Spleen (tissue), 11 donors: ENCODE measurements around the gene ERCC1. TPM values are rescaled to one million over a fixed set of nuclear protein-coding genes. Genes with fewer than 3 reads are reported as not detected.

Experiments
- DNase-seq: peaks from one replicate; pipeline ENCODE4 v3.0.0-alpha.2; 2020
- H3K27ac ChIP-seq, 8 donors: fragments of 200-600 bp; sonication (generic) in 7 of 8; 1 replicate in 4 of 8; 2 replicates in 4 of 8; pipeline versions ENCODE4 v1.5.0 to v1.8.0; 2016 to 2021; ENCODE audit warnings: inconsistent platforms in 4 of 8, mild to moderate bottlenecking in 4 of 8, moderate library complexity in 1 of 8
- H3K27me3 ChIP-seq, 7 donors: fragments of 200-600 bp; sonication (generic) in 6 of 7; replicated peaks in 1 of 7; 1 replicate in 4 of 7; 2 replicates in 3 of 7; pipeline versions ENCODE4 v1.5.0 to v1.8.0; 2016 to 2021; ENCODE audit warnings: inconsistent platforms in 3 of 7, mild to moderate bottlenecking in 1 of 7
- H3K36me3 ChIP-seq, 6 donors: fragments of 200-600 bp; sonication (generic) in 5 of 6; 1 replicate in 4 of 6; 2 replicates in 2 of 6; pipeline versions ENCODE4 v1.5.0 to v1.8.0; 2016 to 2021; ENCODE audit warnings: inconsistent platforms in 2 of 6
- H3K4me1 ChIP-seq, 6 donors: fragments of 200-600 bp; sonication (generic) in 5 of 6; 1 replicate in 3 of 6; 2 replicates in 3 of 6; pipeline versions ENCODE4 v1.5.0 to v1.8.0; 2016 to 2021; ENCODE audit warnings: inconsistent platforms in 3 of 6
- H3K4me3 ChIP-seq, 8 donors: fragments of 200-600 bp; sonication (generic) in 7 of 8; 1 replicate in 4 of 8; 2 replicates in 4 of 8; pipeline versions ENCODE4 v1.5.0 to v1.8.0; 2016 to 2021; ENCODE audit warnings: inconsistent platforms in 4 of 8, mild to moderate bottlenecking in 4 of 8, moderate library complexity in 2 of 8
- H3K9me3 ChIP-seq, 8 donors: fragments of 200-600 bp; sonication (generic) in 7 of 8; 1 replicate in 4 of 8; 2 replicates in 4 of 8; pipeline versions ENCODE4 v1.5.0 to v1.8.0; 2016 to 2021; ENCODE audit warnings: inconsistent platforms in 4 of 8
- POLR2A ChIP-seq, 3 donors: fragments of 450-650 bp; IDR thresholded peaks; one replicate each; pipeline ENCODE4 v1.5.1; 2017; ENCODE audit warnings: antibody characterized with exemption in 3 of 3, mild to moderate bottlenecking in 1 of 3
- POLR2AphosphoS5 ChIP-seq, 3 donors: sonication (generic); formaldehyde crosslinking; IDR thresholded peaks; one replicate each; pipeline ENCODE4 v1.5.1; 2017; ENCODE audit warnings: antibody characterized with exemption in 3 of 3
- WGBS, 5 donors: extraction: QIAGEN DNeasy Blood & Tissue Kit in 3 of 5; methylation state at CpG; one replicate each; pipeline versions ENCODE4 v1.1.5 to v1.1.7; 2013 to 2018; 5-methylcytosine and 5-hydroxymethylcytosine counted together
- intact Hi-C: fragments of 100-400 bp; cut with DNase I; formaldehyde crosslinking; loops from one replicate; pipeline ENCODE4 v1.15.0; 2023; ENCODE audit warnings: low total_unique reads
- polyA plus RNA-seq, 3 donors: library from polyadenylated mRNA; stranded (reverse); fragments of 200-250 nt; gene quantifications; one replicate each; pipeline ENCODE4 v1.2.1, GENCODE V29; 2013
- total RNA-seq, 7 donors: library from RNA; depleted of rRNA in 3 of 7; stranded (reverse); fragments of >200 nt in 3 of 7; fragmentation: NEBNext Ultra II Directional in 4 of 7; extraction: Animal tissue kit (Norgen Biotek cat#: 25700) in 4 of 7; gene quantifications; one replicate each; pipeline versions ENCODE4 v1.1.0 to v1.2.1, GENCODE V29; 2016 to 2021
- TF ChIP-seq, protein P1 (sequence below), 11 experiments: fragments of 200-600 bp in 7 of 11; fragments of 450-650 bp in 4 of 11; sonication (generic) in 4 of 11; IDR thresholded peaks in 8 of 11; conservative IDR thresholded peaks in 3 of 11; 1 replicate in 7 of 11; 2 replicates in 4 of 11; pipeline versions ENCODE4 v1.4.0 to v1.8.0; 2016 to 2021; ENCODE audit warnings: antibody characterized with exemption in 11 of 11, inconsistent platforms in 4 of 11, mild to moderate bottlenecking in 1 of 11
- donor health status: healthy with polysubstance abuse.
- donor health status: DM: no; HTN: no; CAD: no; lungs with moderate emphysema.
- donor health status: DM: no; HTN: no; CAD: no.
- donor health status: Bipolar disorder and iron deficiency.
- donor health status: healthy.
- donor health status: DM: no; HTN: no; CAD: no.
- donor health status: DM: yes; HTN: yes; CAD: no.

ERCC1 gene
- total and polyA plus RNA-seq, 10 donors, result 45.3 to 69.4 (median 54.1) TPM

GRCh38 chr19:45468159-45468651 lies 44.5 kb upstream of the ERCC1 start:
- Histone ChIP-seq H3K27ac (peak overlapping the region; percentile 83 to 98 (median 93)), H3K4me1 (peaks cover 24 to 63% (median 47%) of the 10 kb centered on the region in 6 donors), H3K36me3 (no peaks in the 10 kb centered on the region), H3K4me3 (peak overlapping the region; percentile 57 to 81 (median 66)), H3K27me3 (peaks cover 0 to 49% (median 6%) of the 10 kb centered on the region in 7 donors), H3K9me3 (no peaks in the 10 kb centered on the region)
- no peak for TF ChIP-seq POLR2A (IDR thresholded peaks at IDR 0.05)
- TF ChIP-seq, protein P1, sequence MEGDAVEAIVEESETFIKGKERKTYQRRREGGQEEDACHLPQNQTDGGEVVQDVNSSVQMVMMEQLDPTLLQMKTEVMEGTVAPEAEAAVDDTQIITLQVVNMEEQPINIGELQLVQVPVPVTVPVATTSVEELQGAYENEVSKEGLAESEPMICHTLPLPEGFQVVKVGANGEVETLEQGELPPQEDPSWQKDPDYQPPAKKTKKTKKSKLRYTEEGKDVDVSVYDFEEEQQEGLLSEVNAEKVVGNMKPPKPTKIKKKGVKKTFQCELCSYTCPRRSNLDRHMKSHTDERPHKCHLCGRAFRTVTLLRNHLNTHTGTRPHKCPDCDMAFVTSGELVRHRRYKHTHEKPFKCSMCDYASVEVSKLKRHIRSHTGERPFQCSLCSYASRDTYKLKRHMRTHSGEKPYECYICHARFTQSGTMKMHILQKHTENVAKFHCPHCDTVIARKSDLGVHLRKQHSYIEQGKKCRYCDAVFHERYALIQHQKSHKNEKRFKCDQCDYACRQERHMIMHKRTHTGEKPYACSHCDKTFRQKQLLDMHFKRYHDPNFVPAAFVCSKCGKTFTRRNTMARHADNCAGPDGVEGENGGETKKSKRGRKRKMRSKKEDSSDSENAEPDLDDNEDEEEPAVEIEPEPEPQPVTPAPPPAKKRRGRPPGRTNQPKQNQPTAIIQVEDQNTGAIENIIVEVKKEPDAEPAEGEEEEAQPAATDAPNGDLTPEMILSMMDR (IDR thresholded peaks at IDR 0.05 in 8 of 11, conservative IDR thresholded peaks at IDR 0.05 in 3 of 11), result peak in 1 of 11 experiments; percentile 4
- WGBS, 5 donors, result 0 to 1% (median 1%) methylated on average over 31 of the region's 31 CpGs
- DNase-seq, result peak; percentile 88
- intact Hi-C loops, result no loop called here

DNA sequence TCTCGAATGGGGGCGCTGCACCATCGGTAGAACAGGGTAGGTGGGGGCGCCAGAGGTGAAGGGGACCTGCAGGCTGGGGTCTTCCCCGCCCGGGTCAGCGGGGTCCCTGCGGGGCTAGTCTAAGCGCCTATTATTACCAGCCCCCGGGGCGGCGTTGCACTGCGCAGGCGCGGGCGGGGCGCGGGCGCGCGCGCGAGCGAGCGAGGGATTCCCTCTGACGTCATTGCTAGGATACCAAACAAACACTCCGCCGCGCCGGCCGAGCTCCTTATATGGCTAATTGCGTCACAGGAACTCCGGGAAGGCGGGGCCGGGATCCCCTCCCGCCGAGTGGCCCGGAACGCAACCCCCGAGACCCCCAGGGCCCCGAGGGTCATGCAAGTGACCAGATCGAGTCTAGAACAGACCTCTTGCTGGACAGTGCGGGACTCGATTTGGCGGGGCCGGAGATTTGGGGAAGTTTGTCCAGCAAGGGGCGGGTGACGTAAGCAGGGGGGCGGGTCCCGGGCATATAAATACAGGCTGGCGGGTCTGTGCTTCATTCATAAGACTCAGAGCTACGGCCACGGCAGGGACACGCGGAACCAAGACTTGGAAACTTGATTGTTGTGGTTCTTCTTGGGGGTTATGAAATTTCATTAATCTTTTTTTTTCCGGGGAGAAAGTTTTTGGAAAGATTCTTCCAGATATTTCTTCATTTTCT lies 43.9 kb upstream of the ERCC1 start, which contains the start of gene FOSB:
Gene FOSB (plus strand): TSS at position 541 of the 703 bp plus-strand sequence. CDS start 591 bp downstream, outside the sequence.
- no peaks in the 10 kb centered on the region for H3K36me3 ChIP-seq
- H3K4me3 ChIP-seq, result peak within 1 kb of the TSS; percentile 57 to 81 (median 66)
- peaks cover 21 to 57% (median 44%) of the 10 kb centered on the region in 6 donors for H3K4me1 ChIP-seq
- DNase-seq, result peak; percentile 97
- TF ChIP-seq POLR2A (IDR thresholded peaks at IDR 0.05), result peak in 2 of 3 donors; percentile 82 to 97
- TF ChIP-seq, protein P1 (IDR thresholded peaks at IDR 0.05 in 8 of 11, conservative IDR thresholded peaks at IDR 0.05 in 3 of 11), result no peak
- peak; percentile 85 to 98 (median 88) for TF ChIP-seq POLR2AphosphoS5 (IDR thresholded peaks at IDR 0.05)
- H3K27ac ChIP-seq, result peak within 1 kb of the TSS; percentile 83 to 98 (median 93)
- intact Hi-C loops, result no loop called here
- WGBS, 5 donors, result 0 to 2% (median 0%) methylated on average over 24 to 56 of the region's 56 CpGs
- peaks cover 0 to 43% (median 3%) of the 10 kb centered on the region in 7 donors for H3K27me3 ChIP-seq
- no peaks in the 10 kb centered on the region for H3K9me3 ChIP-seq

DNA sequence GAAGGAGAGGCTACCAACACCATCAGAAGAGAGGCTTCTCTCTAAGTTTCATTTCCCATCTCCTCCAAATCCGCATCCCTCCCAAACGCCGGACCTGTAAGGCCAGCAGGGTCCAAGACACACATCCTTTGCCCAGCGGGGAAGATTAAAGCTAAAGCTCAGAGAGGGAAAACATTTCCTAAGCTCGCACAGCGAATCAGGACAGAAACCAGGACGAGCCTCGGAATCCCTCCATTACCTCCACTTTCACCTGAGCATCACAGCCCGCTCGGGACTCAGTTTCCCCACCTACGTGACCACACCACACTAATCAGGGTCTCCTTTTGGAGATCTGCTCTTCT lies 43.4 kb upstream of the ERCC1 start:
- DNase-seq, result no peak
- Histone ChIP-seq H3K27ac (peak overlapping the region; percentile 83 to 98 (median 93)), H3K4me3 (peak overlapping the region; percentile 57 to 81 (median 66)), H3K4me1 (peaks cover 16 to 53% (median 38%) of the 10 kb centered on the region in 6 donors), H3K36me3 (no peaks in the 10 kb centered on the region), H3K9me3 (no peaks in the 10 kb centered on the region), H3K27me3 (peaks cover 0 to 38% (median 0%) of the 10 kb centered on the region in 7 donors)
- no peak for TF ChIP-seq POLR2A (IDR thresholded peaks at IDR 0.05)
- intact Hi-C loops, result no loop called here
- WGBS, 5 donors, result 2 to 4% (median 3%) methylated on average over 11 of the region's 11 CpGs

DNA sequence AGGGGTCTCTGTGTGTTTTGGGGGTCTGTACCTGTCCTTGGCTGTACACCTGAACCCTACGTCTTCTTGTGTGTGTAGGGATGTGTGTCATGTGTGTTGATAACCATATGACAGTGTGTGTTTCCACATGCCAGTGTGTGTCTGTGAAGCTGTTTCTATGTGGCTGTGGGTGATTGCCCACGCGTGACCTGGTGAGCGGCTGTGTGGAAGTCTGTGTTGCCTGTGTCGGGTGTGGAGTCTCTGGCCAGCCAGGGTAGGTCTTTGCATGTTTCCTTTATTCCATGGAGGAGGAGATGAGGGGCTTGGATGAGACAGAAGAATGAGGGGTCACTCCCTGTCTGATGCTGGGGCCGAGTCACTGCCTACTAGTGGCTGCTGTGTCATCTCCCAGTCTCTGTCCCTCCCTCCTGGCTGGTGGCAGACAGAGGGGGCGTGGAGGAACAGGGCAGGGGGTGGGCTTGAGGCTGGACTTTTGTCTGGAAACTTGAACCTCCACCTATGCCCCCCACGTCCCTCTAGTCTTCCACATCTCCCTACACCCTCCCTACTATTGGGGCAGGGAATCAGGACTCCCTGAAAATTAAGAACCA lies 41.2 kb upstream of the ERCC1 start:
- Histone ChIP-seq H3K36me3 (no peaks in the 10 kb centered on the region), H3K4me1 (peaks cover 9 to 37% (median 24%) of the 10 kb centered on the region in 6 donors), H3K4me3 (no peak overlapping the region), H3K27ac (no peak overlapping the region), H3K9me3 (no peaks in the 10 kb centered on the region), H3K27me3 (peaks cover 0 to 28% (median 0%) of the 10 kb centered on the region in 7 donors)
- TF ChIP-seq, protein P1 (IDR thresholded peaks at IDR 0.05 in 8 of 11, conservative IDR thresholded peaks at IDR 0.05 in 3 of 11), result no peak
- TF ChIP-seq POLR2AphosphoS5 (IDR thresholded peaks at IDR 0.05) (no peak), POLR2A (IDR thresholded peaks at IDR 0.05) (no peak)
- intact Hi-C loops, result no loop called here
- no peak for DNase-seq
- 52 to 64% (median 60%) methylated on average over 7 to 8 of the region's 8 CpGs for WGBS, 5 donors
